GM15510 (cell line): ENCODE measurements around the gene PPP6R1.

Experiments
- POLR2A ChIP-seq: IDR thresholded peaks from 3 replicates; pipeline ENCODE4 v1.6.1; 2011; ENCODE audit warnings: borderline replicate concordance; ENCODE audit not compliant: insufficient read length; ENCODE audit errors: extremely low read depth

PPP6R1 gene

GRCh38 chr19:55258828-55259539 lies at the start of gene PPP6R1:
Gene PPP6R1 (minus strand): TSS chr19:55259017. CDS start chr19:55247103, 11,914 bp downstream.
- peak; percentile 89 for TF ChIP-seq POLR2A

GRCh38 chr19:55308281-55308680 lies 49.5 kb upstream of the PPP6R1 start:
- no peak for TF ChIP-seq POLR2A

- TF ChIP-seq POLR2A: no peak
These were observed 47.9 kb upstream of the PPP6R1 start for GRCh38 chr19:55306712-55307111.

- TF ChIP-seq POLR2A: no peak
These were observed 47.3 kb upstream of the PPP6R1 start for GRCh38 chr19:55305983-55306562.

GRCh38 chr19:55305491-55305890 lies 46.7 kb upstream of the PPP6R1 start:
- TF ChIP-seq POLR2A: no peak

GRCh38 chr19:55304980-55305379 lies 46.2 kb upstream of the PPP6R1 start:
- no peak for TF ChIP-seq POLR2A

GRCh38 chr19:55304279-55304978 lies 45.6 kb upstream of the PPP6R1 start:
- TF ChIP-seq POLR2A: no peak

- no peak for TF ChIP-seq POLR2A
These were observed 44.7 kb upstream of the PPP6R1 start for GRCh38 chr19:55303477-55303876.

GRCh38 chr19:55302318-55302703 lies 43.5 kb upstream of the PPP6R1 start:
- no peak for TF ChIP-seq POLR2A

- TF ChIP-seq POLR2A: peak; percentile 22
These were observed 42.9 kb upstream of the PPP6R1 start for GRCh38 chr19:55301459-55302317.

- no peak for TF ChIP-seq POLR2A
These were observed 42.2 kb upstream of the PPP6R1 start for GRCh38 chr19:55300886-55301458.

GRCh38 chr19:55299991-55300390 lies 41.2 kb upstream of the PPP6R1 start:
- TF ChIP-seq POLR2A: no peak

GRCh38 chr19:55297267-55297666 lies 38.5 kb upstream of the PPP6R1 start:
- no peak for TF ChIP-seq POLR2A

- TF ChIP-seq POLR2A: no peak
These were observed 30.4 kb upstream of the PPP6R1 start for GRCh38 chr19:55289117-55289796.
